OCI-LY1 (cell line): ENCODE results near the gene ELAVL4.

Experiments used
- EZH2 ChIP-seq: fragments of 200-600 bp; sonication (generic), shearing (Covaris generic); IDR thresholded peaks from 2 replicates; pipeline ENCODE4 v1.8.0; 2017; ENCODE audit warnings: borderline replicate concordance, mixed run types, mild to moderate bottlenecking, antibody characterized with exemption, low read length, moderate library complexity, mixed read lengths
- TF ChIP-seq, protein P1 (sequence below): fragments of 200-600 bp; sonication (generic), shearing (Covaris generic); IDR thresholded peaks from 2 replicates; pipeline ENCODE4 v1.5.1; 2017; ENCODE audit warnings: mild to moderate bottlenecking, antibody characterized with exemption, low read length, moderate library complexity, mixed read lengths

DNA sequence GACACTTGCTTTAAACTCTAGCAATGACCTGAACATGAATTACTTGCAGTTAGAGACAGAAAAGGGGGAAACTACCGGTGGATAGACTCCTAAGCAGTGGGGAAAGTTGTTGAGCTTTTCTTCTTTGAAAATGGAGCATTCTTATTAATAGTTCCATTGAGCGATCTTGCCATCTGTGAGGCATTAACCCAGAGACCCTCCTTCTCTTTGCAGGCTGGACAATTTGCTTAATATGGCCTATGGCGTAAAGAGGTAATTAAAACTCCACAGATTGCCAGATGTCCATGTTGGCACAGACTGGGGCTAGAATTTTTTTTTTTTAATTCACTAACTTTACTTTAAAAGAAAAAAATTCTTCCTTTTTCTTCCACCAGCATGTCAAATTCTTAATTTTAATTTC is 88.5 kb downstream of the ELAVL4 start:
- TF ChIP-seq, protein P1, sequence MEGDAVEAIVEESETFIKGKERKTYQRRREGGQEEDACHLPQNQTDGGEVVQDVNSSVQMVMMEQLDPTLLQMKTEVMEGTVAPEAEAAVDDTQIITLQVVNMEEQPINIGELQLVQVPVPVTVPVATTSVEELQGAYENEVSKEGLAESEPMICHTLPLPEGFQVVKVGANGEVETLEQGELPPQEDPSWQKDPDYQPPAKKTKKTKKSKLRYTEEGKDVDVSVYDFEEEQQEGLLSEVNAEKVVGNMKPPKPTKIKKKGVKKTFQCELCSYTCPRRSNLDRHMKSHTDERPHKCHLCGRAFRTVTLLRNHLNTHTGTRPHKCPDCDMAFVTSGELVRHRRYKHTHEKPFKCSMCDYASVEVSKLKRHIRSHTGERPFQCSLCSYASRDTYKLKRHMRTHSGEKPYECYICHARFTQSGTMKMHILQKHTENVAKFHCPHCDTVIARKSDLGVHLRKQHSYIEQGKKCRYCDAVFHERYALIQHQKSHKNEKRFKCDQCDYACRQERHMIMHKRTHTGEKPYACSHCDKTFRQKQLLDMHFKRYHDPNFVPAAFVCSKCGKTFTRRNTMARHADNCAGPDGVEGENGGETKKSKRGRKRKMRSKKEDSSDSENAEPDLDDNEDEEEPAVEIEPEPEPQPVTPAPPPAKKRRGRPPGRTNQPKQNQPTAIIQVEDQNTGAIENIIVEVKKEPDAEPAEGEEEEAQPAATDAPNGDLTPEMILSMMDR: no peak
- no peak for TF ChIP-seq EZH2
